ENCODE measurements around the gene CAB39L. TPM values are rescaled to one million over a fixed set of nuclear protein-coding genes. Genes with fewer than 3 reads are reported as not detected.

Gene CAB39L
- total RNA-seq, 1 donor from 2014 or later, result 8.8 TPM

GRCh38 chr13:49308921-49309408 lies 134.9 kb downstream of the CAB39L start:
- Mint-ChIP-seq H3K27me3 (no peaks in the 10 kb centered on the region), H3K36me3 (ENCODE audit: insufficient read depth) (no peaks in the 10 kb centered on the region), H3K27ac (peak overlapping the region; percentile 60), H3K4me1 (ENCODE audit: low read depth) (peaks cover 20% of the 10 kb centered on the region), H3K9me3 (ENCODE audit: low read depth) (no peaks in the 10 kb centered on the region), H3K4me3 (ENCODE audit: low read depth) (no peak overlapping the region)
- TF ChIP-seq, protein P1, sequence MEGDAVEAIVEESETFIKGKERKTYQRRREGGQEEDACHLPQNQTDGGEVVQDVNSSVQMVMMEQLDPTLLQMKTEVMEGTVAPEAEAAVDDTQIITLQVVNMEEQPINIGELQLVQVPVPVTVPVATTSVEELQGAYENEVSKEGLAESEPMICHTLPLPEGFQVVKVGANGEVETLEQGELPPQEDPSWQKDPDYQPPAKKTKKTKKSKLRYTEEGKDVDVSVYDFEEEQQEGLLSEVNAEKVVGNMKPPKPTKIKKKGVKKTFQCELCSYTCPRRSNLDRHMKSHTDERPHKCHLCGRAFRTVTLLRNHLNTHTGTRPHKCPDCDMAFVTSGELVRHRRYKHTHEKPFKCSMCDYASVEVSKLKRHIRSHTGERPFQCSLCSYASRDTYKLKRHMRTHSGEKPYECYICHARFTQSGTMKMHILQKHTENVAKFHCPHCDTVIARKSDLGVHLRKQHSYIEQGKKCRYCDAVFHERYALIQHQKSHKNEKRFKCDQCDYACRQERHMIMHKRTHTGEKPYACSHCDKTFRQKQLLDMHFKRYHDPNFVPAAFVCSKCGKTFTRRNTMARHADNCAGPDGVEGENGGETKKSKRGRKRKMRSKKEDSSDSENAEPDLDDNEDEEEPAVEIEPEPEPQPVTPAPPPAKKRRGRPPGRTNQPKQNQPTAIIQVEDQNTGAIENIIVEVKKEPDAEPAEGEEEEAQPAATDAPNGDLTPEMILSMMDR (IDR thresholded peaks at IDR 0.05; ENCODE audit: unreplicated experiment), result no peak
- DNase-seq (ENCODE audit: low spot score, unreplicated experiment), result no peak

DNA sequence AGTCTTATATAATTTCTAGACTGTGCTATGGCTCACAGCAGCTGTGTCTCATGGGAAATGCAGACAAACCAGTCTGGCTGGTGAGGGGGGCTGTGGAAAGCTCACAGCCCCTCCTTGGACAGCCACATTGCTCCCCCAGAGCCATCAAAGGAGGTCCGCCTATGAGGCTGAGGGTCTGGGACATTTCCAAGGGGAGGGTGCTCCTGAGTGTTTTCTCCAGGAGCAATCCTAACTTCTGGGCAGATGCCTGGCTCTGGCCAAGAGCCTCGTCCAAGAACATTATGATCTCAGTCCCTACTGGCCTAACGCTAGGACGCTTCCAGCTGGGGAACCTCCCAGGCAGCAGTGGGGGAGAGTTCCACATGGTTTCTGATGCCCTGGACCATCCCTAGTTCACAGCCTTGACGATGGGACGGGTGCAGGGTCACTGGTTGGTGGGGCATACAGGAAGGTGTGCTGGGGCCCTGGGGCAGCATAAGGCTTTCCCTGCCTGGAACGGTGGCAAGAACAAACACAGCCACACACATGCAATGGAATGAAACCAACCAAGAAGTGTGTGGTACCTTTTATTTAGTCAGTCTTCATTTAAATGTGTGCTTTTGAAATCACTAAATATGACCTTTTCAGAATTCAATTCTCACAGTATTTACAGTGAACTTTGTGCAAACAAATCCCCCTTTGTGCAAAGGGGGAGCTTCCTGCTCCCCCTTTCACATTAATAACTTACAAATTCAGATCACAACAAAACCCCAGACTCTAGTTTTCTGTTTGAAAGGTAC lies 135.6 kb downstream of the CAB39L start:
- H3K4me3 Mint-ChIP-seq (ENCODE audit: low read depth), result no peak overlapping the region
- H3K27me3 Mint-ChIP-seq, result no peaks in the 10 kb centered on the region
- H3K27ac Mint-ChIP-seq, result peak overlapping the region; percentile 60
- H3K9me3 Mint-ChIP-seq (ENCODE audit: low read depth), result no peaks in the 10 kb centered on the region
- H3K36me3 Mint-ChIP-seq (ENCODE audit: insufficient read depth), result no peaks in the 10 kb centered on the region
- TF ChIP-seq, protein P1 (IDR thresholded peaks at IDR 0.05; ENCODE audit: unreplicated experiment), result no peak
- H3K4me1 Mint-ChIP-seq (ENCODE audit: low read depth), result peaks cover 17% of the 10 kb centered on the region
- DNase-seq (ENCODE audit: low spot score, unreplicated experiment), result no peak

- TF ChIP-seq, protein P1 (IDR thresholded peaks at IDR 0.05; ENCODE audit: unreplicated experiment), result no peak
- H3K27ac Mint-ChIP-seq, result no peak overlapping the region
- H3K4me3 Mint-ChIP-seq (ENCODE audit: low read depth), result no peak overlapping the region
- DNase-seq (ENCODE audit: low spot score, unreplicated experiment), result no peak
- peaks cover 21% of the 10 kb centered on the region for H3K4me1 Mint-ChIP-seq (ENCODE audit: low read depth)
- H3K36me3 Mint-ChIP-seq (ENCODE audit: insufficient read depth), result no peaks in the 10 kb centered on the region
- H3K9me3 Mint-ChIP-seq (ENCODE audit: low read depth), result no peaks in the 10 kb centered on the region
- H3K27me3 Mint-ChIP-seq, result no peaks in the 10 kb centered on the region
These were observed 136.5 kb downstream of the CAB39L start for GRCh38 chr13:49307365-49307764.

DNA sequence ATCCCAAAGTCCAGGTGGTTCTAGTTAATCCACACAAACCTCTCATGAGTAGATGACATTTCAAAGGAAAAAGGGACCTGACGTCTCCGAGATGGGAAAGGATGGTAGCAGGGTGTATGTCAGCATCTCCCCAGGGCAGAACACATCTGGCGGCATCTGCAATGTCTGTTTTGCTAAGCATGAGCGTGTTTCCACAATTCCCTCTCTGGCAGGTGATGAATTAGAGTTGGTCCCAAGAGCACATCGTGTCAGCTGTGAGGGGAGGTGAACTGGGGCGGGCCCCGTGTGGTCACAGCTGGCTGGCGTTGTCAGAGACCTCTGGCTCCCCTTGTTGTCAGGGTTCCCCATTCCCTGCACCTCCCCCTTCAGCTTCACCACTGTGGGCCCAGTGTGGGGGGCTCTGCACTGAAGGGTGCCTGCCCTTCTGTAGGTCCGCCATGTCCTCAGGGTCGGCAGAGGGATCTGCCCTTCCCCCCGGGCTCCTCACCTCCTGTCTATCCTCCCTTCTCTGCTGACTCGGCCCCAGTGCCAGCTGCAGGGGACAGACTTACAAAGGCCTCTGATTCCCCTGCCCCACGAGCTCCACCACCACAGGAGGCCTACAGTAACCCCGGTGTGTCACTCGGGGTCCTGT lies 138.0 kb downstream of the CAB39L start:
- DNase-seq (ENCODE audit: low spot score, unreplicated experiment), result no peak
- Mint-ChIP-seq H3K9me3 (ENCODE audit: low read depth) (no peaks in the 10 kb centered on the region), H3K4me1 (ENCODE audit: low read depth) (peaks cover 24% of the 10 kb centered on the region), H3K36me3 (ENCODE audit: insufficient read depth) (no peaks in the 10 kb centered on the region), H3K27me3 (no peaks in the 10 kb centered on the region), H3K27ac (no peak overlapping the region), H3K4me3 (ENCODE audit: low read depth) (no peak overlapping the region)
- TF ChIP-seq, protein P1 (IDR thresholded peaks at IDR 0.05; ENCODE audit: unreplicated experiment), result no peak

GRCh38 chr13:49304763-49305700 lies 138.8 kb downstream of the CAB39L start:
- no peak for DNase-seq (ENCODE audit: low spot score, unreplicated experiment)
- no peaks in the 10 kb centered on the region for H3K9me3 Mint-ChIP-seq (ENCODE audit: low read depth)
- peaks cover 24% of the 10 kb centered on the region for H3K4me1 Mint-ChIP-seq (ENCODE audit: low read depth)

More at GRCh38 chr13:49304763-49305700, 138.8 kb downstream of the CAB39L start:
- Mint-ChIP-seq H3K4me3 (ENCODE audit: low read depth) (no peak overlapping the region), H3K27me3 (peaks cover 2% of the 10 kb centered on the region), H3K36me3 (ENCODE audit: insufficient read depth) (no peaks in the 10 kb centered on the region), H3K27ac (no peak overlapping the region)
- TF ChIP-seq, protein P1 (IDR thresholded peaks at IDR 0.05; ENCODE audit: unreplicated experiment), result no peak

Measured in progenitor cell of endocrine pancreas (in vitro differentiated cells).